Stimulated activated CD4-positive, alpha-beta T cell treated with anti-CD3 and anti-CD28 coated beads, Interleukin-1b, Interleukin-23, amount 100 ng/mL, for 1 hour (primary cell): Measurements from ENCODE around the gene TAF11L2.
"Not testable (repeated sequence)": the region's sequence is repeated elsewhere in the genome, so short reads cannot be mapped to it uniquely, and the experiment has no call there.

Experiments
- DNase-seq, 2 donors: peaks; one replicate each; pipeline ENCODE4 v3.0.0-alpha.2; 2020; ENCODE audit warnings: low read depth in 2 of 2

The TAF11L2 gene

DNA sequence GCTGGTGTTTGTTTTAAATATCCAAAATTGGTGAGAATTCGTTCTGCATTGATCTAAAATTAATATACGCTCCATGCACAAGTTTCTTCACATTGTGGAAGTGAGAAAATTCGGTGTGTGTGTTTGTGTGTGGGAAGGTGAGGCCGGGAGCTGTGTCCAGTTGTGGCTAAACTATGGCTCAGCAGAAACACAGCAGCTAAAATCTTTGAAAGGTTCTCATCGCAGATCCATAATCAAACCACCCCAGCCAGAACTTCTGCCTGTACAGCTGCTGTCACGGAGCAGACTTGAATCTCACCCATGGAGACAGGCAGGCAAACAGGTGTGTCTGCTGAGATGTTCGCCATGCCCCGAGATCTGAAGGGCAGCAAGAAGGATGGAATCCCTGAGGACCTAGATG, at the start of gene TAF11L2:
TSS of gene TAF11L2 (plus strand) at position 301 of the 400 bp plus-strand sequence.
- DNase-seq: not testable (repeated sequence)

DNA sequence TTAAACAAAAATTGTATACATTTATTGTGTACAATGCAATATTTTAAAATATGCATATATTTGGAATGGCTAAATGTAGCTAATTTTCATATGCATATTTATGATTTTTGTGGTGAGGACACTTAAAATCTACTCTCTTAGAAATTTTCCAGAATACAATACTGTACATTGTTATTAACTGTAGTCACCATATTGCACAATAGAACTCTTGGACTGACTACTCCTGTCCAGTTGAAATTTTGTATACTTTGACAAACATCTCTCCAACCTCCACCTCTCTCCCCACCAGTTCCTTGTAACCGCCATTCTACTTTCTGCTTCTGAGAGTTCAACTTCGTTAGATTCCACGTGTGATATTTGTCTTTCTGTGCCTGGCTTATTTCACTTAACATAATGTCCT, 49.2 kb upstream of the TAF11L2 start:
- DNase-seq: no peak

DNA sequence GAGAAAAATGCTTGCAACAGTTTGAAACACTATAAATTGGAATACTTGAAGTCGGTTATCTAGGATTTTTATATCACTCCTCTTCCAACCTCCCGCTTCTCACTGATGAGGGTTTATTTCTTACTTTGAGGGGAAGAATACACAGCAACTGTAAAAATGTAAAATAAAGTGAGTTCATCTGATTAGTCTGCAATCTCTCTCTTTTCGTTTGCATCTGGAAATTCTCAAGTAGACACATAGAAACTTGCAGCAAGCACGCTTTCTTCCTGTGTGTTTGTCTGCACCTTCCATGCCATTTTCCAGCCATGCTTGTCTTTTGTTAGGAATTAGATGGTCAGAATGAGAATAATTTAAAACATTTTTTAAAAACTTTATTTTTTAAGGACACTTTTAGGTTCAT, 45.1 kb upstream of the TAF11L2 start:
- no peak for DNase-seq

GRCh38 chr5:17455942-17456341, 42.1 kb upstream of the TAF11L2 start:
- no peak for DNase-seq

- DNase-seq: no peak
These were observed 36.2 kb upstream of the TAF11L2 start for GRCh38 chr5:17461793-17462192.

DNA sequence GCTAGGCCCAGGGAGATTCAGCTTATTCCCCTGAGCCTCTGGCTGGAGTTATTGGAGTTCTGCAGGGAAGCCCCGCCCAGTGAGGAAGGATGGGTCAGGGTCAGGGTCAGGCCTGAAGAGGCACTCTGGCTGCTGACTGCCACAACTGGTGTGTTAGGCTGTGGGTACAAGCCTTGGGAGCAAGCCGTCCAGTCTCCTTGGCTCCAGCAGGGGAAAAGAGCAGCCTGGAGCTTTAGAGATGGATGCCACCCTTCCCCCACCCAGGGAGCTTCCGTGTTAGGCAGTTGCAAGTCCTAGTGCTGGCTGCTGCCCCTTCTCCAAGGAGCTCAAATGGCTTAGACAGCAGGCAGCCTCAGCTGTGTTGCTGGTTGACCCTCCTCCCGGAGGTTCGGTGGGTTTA, 34.4 kb upstream of the TAF11L2 start:
- DNase-seq: no peak

DNA sequence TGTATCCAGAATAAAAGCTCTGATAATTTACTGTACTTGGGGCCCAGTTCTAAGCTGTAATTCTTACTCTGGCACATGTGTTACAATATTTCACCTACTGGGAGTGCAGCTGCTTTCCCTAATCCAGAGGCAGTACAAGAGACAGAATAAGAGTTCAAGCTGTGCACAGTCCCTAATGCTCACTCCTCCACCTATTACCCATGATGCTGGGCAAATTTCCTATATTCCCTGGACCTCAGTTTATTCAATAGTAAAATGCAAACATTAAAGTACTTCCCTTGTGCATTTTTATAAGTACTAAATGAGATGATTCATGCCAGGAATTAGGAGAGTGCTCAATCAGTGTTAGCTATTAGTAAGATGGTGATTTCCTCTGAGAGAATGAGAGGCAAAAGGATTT, 28.0 kb upstream of the TAF11L2 start:
- DNase-seq: no peak

GRCh38 chr5:17475064-17475463, 23.0 kb upstream of the TAF11L2 start:
- DNase-seq: not testable (repeated sequence)

DNA sequence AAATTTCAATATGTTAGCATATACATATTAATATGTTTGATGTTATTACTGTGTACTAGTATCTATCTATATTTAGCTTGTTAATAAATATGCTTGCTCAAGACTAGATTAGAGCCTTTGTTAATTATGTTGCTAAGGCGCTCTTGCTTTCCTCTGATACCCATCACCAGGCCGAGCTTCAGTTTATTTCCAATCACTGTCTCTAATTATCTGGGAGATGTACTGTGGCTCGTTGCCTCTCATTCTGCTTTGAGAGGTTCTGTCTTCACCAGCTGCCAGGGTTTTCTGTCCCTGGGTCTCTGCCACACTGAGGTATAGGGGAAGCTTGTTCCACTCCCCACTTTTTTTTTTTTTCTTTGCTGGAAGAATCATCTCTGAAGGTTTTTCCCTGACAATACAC, 21.0 kb upstream of the TAF11L2 start:
- DNase-seq: no peak

- no peak for DNase-seq
These were observed 20.3 kb upstream of the TAF11L2 start for GRCh38 chr5:17477573-17478265.

DNA sequence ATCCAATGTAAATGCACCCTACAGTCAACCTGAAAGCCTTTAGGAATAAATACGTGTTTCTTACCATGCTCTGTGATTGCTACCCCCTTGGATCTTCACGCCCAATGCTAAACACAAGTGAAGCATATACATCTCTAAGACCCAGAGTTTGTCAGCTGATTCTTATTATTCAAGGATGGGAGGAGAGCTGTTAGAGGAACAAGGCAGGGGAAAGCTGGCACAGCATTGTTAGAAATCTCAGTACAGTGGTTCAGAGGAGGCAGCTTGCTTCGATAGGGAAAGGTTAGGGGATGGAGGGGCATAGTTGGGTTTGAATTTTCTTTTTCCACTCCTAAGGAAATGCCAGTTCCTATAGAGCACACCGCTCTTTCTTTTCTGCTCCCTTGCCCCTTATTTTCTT, 16.7 kb upstream of the TAF11L2 start:
- no peak for DNase-seq

DNA sequence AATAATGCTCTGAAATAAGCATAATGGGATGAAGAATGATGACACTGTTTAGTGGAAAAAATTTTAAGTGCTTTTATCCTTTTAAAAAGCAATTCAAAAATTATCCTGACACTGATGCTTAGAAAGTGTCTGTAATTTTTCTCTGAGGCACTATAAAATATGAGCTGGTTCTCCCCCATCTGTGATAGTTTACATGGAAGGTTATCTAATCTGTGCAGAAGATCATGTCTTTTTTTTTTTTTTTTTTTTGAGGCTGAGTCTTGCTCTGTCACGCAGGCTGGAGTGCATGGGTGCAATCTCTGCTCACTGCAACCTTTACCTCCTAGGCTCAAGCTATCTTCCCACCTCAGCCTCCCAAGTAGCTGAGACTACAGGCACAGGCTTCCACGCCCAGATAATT, 15.2 kb upstream of the TAF11L2 start:
- DNase-seq: no peak

- DNase-seq: not testable (repeated sequence)
These were observed 11.4 kb upstream of the TAF11L2 start for GRCh38 chr5:17486464-17487173.

DNA sequence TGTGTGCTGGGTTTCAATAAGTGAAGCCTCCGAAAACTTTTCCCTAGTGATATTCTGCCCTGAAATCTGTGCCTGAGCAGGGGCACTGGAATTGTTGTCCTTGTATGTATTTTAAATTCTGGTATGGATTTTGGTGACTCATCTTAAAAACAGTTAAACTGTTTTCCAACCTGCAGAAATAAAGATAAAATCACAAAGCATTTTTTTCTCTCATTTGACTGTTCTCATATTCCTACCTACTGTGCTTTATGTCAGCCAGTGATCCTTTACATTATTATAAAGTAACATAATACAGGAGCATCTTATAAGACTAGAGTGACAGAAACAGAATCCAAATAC, 10.9 kb upstream of the TAF11L2 start:
- no peak for DNase-seq

DNA sequence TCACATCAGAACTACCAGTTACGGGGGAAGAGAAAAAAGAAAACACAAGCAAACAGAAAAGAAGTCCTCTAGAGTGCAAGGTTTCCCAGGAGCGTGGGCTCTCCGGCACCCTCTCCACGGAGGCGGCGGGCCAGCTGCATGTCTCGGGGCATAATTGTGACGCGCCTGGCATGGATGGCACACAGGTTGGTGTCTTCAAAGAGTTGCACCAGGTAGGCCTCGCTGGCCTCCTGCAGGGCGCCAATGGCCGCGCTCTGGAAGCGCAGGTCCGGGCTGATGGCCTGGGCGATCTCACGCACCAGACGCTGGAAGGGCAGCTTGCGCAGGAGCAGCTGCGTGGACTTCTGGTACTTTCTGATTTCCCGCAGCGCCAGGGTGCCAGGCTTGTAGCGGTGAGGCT, 6.8 kb upstream of the TAF11L2 start:
- not testable (repeated sequence) for DNase-seq

- no peak for DNase-seq
These were observed 5.3 kb upstream of the TAF11L2 start for GRCh38 chr5:17492770-17493169.

DNA sequence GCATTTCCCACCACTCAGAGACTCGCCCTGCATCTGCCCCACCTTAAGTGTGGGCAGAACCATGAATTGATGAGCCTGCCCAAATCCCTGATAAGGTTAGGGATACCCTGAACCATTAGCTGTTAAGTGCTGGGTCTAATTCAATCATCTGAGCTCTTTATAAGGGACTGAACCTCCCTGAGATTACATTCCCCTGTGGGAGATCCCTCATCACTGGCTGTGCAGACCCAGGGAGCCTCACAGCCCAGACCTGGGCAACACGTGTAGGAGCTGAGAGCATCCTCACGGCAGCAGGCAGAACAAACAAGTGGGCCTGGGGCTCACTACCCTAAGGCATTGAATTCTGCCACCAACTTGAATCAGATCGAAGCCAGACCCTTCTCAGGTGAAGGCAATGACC, 585 bp upstream of the TAF11L2 start:
- no peak for DNase-seq

DNA sequence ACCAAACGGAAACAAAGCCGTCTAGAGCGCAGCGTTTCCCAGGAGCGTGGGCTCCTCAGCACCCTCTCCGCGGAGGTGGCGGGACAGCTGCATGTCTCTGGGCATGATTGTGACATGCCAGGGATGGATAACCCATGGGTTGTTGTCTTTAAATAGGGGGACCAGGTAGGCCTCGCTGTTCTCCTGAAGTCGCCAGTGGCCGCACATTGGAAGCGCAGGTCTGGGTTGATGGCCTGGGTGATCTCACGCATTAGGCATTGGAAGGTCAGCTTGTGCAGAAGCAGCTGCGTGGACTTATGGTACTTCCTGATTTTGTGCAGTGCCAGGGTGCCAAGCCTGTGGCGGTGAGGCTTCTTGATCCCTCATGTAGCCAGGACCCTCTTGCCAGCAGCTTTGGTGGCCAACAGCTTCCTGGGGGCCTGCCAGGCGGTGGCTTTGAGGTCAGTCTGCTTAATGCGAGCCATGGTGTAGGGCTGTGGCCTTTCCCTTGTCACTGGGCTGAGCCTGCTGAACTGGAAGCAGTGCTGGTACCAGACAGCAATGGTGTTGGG, 13.8 kb downstream of the TAF11L2 start:
- no peak for DNase-seq

GRCh38 chr5:17517526-17517925, 19.5 kb downstream of the TAF11L2 start:
- DNase-seq: not testable (repeated sequence)

DNA sequence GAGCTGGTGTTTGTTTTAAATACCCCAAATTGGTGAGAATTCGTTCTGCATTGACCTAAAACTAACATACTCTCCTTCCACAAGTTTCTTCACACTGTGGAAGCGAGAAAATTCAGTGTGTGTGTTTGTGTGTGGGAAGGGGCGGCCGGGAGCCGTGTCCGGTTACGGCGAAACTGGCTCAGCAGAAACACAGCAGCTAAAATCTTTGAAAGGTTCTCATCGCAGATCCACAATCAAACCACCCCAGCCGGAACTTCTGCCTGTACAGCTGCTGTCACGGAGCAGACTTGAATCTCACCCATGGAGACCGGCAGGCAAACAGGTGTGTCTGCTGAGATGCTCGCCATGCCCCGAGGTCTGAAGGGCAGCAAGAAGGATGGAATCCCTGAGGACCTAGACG, 20.0 kb downstream of the TAF11L2 start, which contains the start of gene TAF11L3:
TSS of gene TAF11L3 (plus strand) at position 301 of the 400 bp plus-strand sequence.
- not testable (repeated sequence) for DNase-seq

GRCh38 chr5:17519508-17519907, 21.5 kb downstream of the TAF11L2 start:
- DNase-seq: not testable (repeated sequence)

GRCh38 chr5:17521501-17521900, 23.5 kb downstream of the TAF11L2 start, which contains the start of gene TAF11L4:
TSS of gene TAF11L4 (plus strand) at chr5:17521801.
- DNase-seq: not testable (repeated sequence)

GRCh38 chr5:17524935-17525334, 26.9 kb downstream of the TAF11L2 start, which contains the start of gene TAF11L5:
TSS of gene TAF11L5 (plus strand) at chr5:17525235.
- not testable (repeated sequence) for DNase-seq
